HL-60 (cell line): ENCODE data around the gene TMEM127.

Source experiments
- DNase-seq, 2 experiments: peaks; one replicate each; pipeline ENCODE4 v3.0.0-alpha.2; 2010 to 2020; ENCODE audit warnings: low read depth in 1 of 2, low spot score in 1 of 2
- H3K27ac ChIP-seq: fragments of 250-450 bp; sonication (Bioruptor Pico); replicated peaks from 2 replicates; pipeline ENCODE4 v1.5.1; 2020; ENCODE audit warnings: mild to moderate bottlenecking, moderate library complexity
- H3K27me3 ChIP-seq: fragments of 250-450 bp; sonication (Bioruptor Pico); 2 replicates; pipeline ENCODE4 v1.5.1; 2021; ENCODE audit warnings: mild to moderate bottlenecking, moderate library complexity; ENCODE audit not compliant: insufficient read depth, poor library complexity, severe bottlenecking
- H3K4me3 ChIP-seq: replicated peaks from 2 replicates; pipeline ENCODE4 v1.5.1; 2011; ENCODE audit warnings: mild to moderate bottlenecking, control low read depth, low read length; ENCODE audit not compliant: insufficient read depth
- CTCF ChIP-seq: IDR thresholded peaks from one replicate; pipeline ENCODE4 v1.5.1; 2011; ENCODE audit warnings: low read length, control low read depth, inconsistent platforms; ENCODE audit not compliant: insufficient read depth
- GABPA ChIP-seq: IDR thresholded peaks from 2 replicates; pipeline ENCODE4 v1.6.1; 2012; ENCODE audit warnings: low read depth
- POLR2AphosphoS5 ChIP-seq: IDR thresholded peaks from 2 replicates; pipeline ENCODE4 v1.6.1; 2012; ENCODE audit warnings: low read depth
- REST ChIP-seq: IDR thresholded peaks from 2 replicates; pipeline ENCODE4 v1.6.1; 2012; ENCODE audit warnings: low read depth; ENCODE audit not compliant: insufficient replicate concordance
- SPI1 ChIP-seq: IDR thresholded peaks from 2 replicates; pipeline ENCODE4 v1.6.1; 2012; ENCODE audit warnings: low read depth, mild to moderate bottlenecking, borderline replicate concordance

Gene TMEM127

GRCh38 chr2:96243843-96244242 lies 22.0 kb downstream of the TMEM127 start:
- Histone ChIP-seq H3K27me3 (no peaks in the 10 kb centered on the region), H3K27ac (no peak overlapping the region), H3K4me3 (no peak overlapping the region)
- no peak for DNase-seq
- TF ChIP-seq POLR2AphosphoS5 (no peak), SPI1 (no peak), GABPA (no peak), REST (no peak), CTCF (no peak)

GRCh38 chr2:96241900-96242611 lies 23.7 kb downstream of the TMEM127 start:
- no peak overlapping the region for H3K4me3 ChIP-seq

GRCh38 chr2:96241227-96241626 lies 24.6 kb downstream of the TMEM127 start:
- no peak for TF ChIP-seq REST
- H3K4me3 ChIP-seq: no peak overlapping the region
- no peaks in the 10 kb centered on the region for H3K27me3 ChIP-seq
- peak overlapping the region; percentile 80 for H3K27ac ChIP-seq
- peak in 1 of 2 experiments; percentile 18 for DNase-seq

More at GRCh38 chr2:96241900-96242611, 23.7 kb downstream of the TMEM127 start:
- H3K27ac ChIP-seq: peak overlapping the region; percentile 80
- H3K27me3 ChIP-seq: no peaks in the 10 kb centered on the region
- TF ChIP-seq GABPA (peak; percentile 50), POLR2AphosphoS5 (peak; percentile 62), REST (no peak)
- peak in 1 of 2 experiments; percentile 91 for DNase-seq

GRCh38 chr2:96240341-96241038 lies 25.3 kb downstream of the TMEM127 start:
- no peak for DNase-seq
- TF ChIP-seq GABPA: no peak
- TF ChIP-seq SPI1: no peak
- TF ChIP-seq POLR2AphosphoS5: no peak
- TF ChIP-seq REST: no peak
- no peak for TF ChIP-seq CTCF
- Histone ChIP-seq H3K27ac (peak overlapping the region; percentile 80), H3K4me3 (no peak overlapping the region), H3K27me3 (no peaks in the 10 kb centered on the region)
